HepG2 (cell line): ENCODE measurements around the gene DUT. TPM values are rescaled to one million over a fixed set of nuclear protein-coding genes. Genes with fewer than 3 reads are reported as not detected.

ENCODE experiments used
- ATAC-seq: fragments of 200-7000 bp; cut with Tn5 transposase; 3 replicates; pipeline ENCODE4 v1.9.1; 2020; ENCODE audit warnings: mild to moderate bottlenecking, moderate library complexity
- BruUV-seq: library from RNA; stranded (reverse); fragments of 400-500 nt; replicated peaks from 2 replicates; lab custom pipeline; 2021; lab: Mats Ljungman, UMichigan
- CTCF ChIA-PET: fragments of 300-600 bp; formaldehyde crosslinking; extraction: SDS; loops from one replicate; lab custom pipeline; 2021; ENCODE audit warnings: low total read pairs, inconsistent platforms, low intra/inter-chr PET ratio; lab: Yijun Ruan, JAX
- POLR2A ChIA-PET: fragments of 350-600 bp; sonication (Branson Sonifier 250); formaldehyde crosslinking; loops from one replicate; lab custom pipeline; 2020; ENCODE audit warnings: antibody characterized with exemption, inconsistent platforms; lab: Yijun Ruan, JAX
- DNase-seq: peaks from one replicate; pipeline ENCODE4 v3.0.0-alpha.2; 2015; ENCODE audit warnings: low spot score
- FAIRE-seq: peaks from 3 replicates; lab custom pipeline; 2011; peaks lifted over from hg19 to GRCh38; lab: Jason Lieb, UNC
- H2AFZ ChIP-seq: one replicate; pipeline ENCODE4 v1.6.1; 2011; ENCODE audit warnings: low read length, inconsistent platforms
- H3K27ac ChIP-seq: fragments of 300-600 bp; 3 replicates; pipeline ENCODE4 v1.8.0; 2011; ENCODE audit warnings: mixed run types, mild to moderate bottlenecking, mixed read lengths, low read length, inconsistent platforms; ENCODE audit not compliant: insufficient read depth; ENCODE audit errors: extremely low read length
- H3K27me3 ChIP-seq, 2 experiments: fragments of 200-600 bp in 1 of 2; 2 replicates in 1 of 2; 3 replicates in 1 of 2; pipeline versions ENCODE4 v1.6.0 to v1.8.0; 2011; ENCODE audit warnings: low read length in 2 of 2, mild to moderate bottlenecking in 2 of 2, moderate library complexity in 2 of 2, inconsistent platforms in 1 of 2; ENCODE audit not compliant: insufficient read depth in 2 of 2, control insufficient read depth in 1 of 2
- H3K36me3 ChIP-seq, 2 experiments: fragments of 200-600 bp in 1 of 2; replicated peaks in 1 of 2; 2 replicates in 1 of 2; 3 replicates in 1 of 2; pipeline versions ENCODE4 v1.5.1 to v1.8.0; 2011; ENCODE audit warnings: low read length in 2 of 2, inconsistent platforms in 1 of 2; ENCODE audit not compliant: insufficient read depth in 2 of 2, control insufficient read depth in 1 of 2
- H3K4me1 ChIP-seq: 2 replicates; pipeline ENCODE4 v1.5.1; 2012; ENCODE audit warnings: low read length, inconsistent platforms; ENCODE audit not compliant: insufficient read depth
- H3K4me2 ChIP-seq: 2 replicates; pipeline ENCODE4 v1.6.0; 2011; ENCODE audit warnings: low read depth, low read length, inconsistent platforms
- H3K4me3 ChIP-seq, 3 experiments: fragments of 200-600 bp in 1 of 3; sonication (generic), shearing (Covaris generic) in 1 of 3; replicated peaks in 1 of 3; 2 replicates each; pipeline ENCODE4 v1.5.1; 2011 to 2016; ENCODE audit warnings: low read length in 3 of 3, inconsistent platforms in 2 of 3, low read depth in 2 of 3, mild to moderate bottlenecking in 2 of 3, control low read depth in 1 of 3, mixed read lengths in 1 of 3; ENCODE audit not compliant: insufficient read depth in 1 of 3
- H3K79me2 ChIP-seq: one replicate; pipeline ENCODE4 v1.6.1; 2011; ENCODE audit warnings: low read length, inconsistent platforms; ENCODE audit not compliant: insufficient read depth
- H3K9ac ChIP-seq: 2 replicates; pipeline ENCODE4 v1.6.0; 2011; ENCODE audit warnings: mild to moderate bottlenecking, low read depth, low read length, inconsistent platforms; ENCODE audit not compliant: insufficient read depth
- H3K9me3 ChIP-seq: 2 replicates; pipeline ENCODE4 v1.5.1; 2012; ENCODE audit warnings: mild to moderate bottlenecking, low read length
- H4K20me1 ChIP-seq: 2 replicates; pipeline ENCODE4 v1.6.0; 2011; ENCODE audit warnings: inconsistent platforms, mild to moderate bottlenecking, low read length, moderate library complexity; ENCODE audit not compliant: insufficient read depth
- DPF2 ChIP-seq: sonication (generic); formaldehyde crosslinking; IDR thresholded peaks from 2 replicates; pipeline ENCODE4 v1.4.0; 2020; ENCODE audit warnings: mild to moderate bottlenecking, low read depth, missing genetic modification reagents, borderline replicate concordance
- IKZF5 ChIP-seq: IDR thresholded peaks from 2 replicates; pipeline ENCODE4 v1.6.1; 2018; ENCODE audit warnings: missing genetic modification reagents, mild to moderate bottlenecking, missing compliant biosample characterization
- POLR2A ChIP-seq, 2 experiments: IDR thresholded peaks; 2 replicates each; pipeline ENCODE4 v1.6.1; 2011; ENCODE audit warnings: low read depth in 2 of 2, low read length in 2 of 2, mild to moderate bottlenecking in 1 of 2, moderate library complexity in 1 of 2; ENCODE audit not compliant: insufficient read depth in 1 of 2
- ZBTB3 ChIP-seq: sonication (generic); formaldehyde crosslinking; IDR thresholded peaks from 2 replicates; pipeline ENCODE4 v1.4.0; 2020; ENCODE audit warnings: low read depth, mild to moderate bottlenecking, moderate library complexity, missing genetic modification reagents, borderline replicate concordance
- ZFP91 ChIP-seq: sonication (generic); formaldehyde crosslinking; IDR thresholded peaks from 2 replicates; pipeline ENCODE4 v1.9.0; 2022; ENCODE audit warnings: missing genetic modification reagents, mild to moderate bottlenecking, borderline replicate concordance
- ZFY ChIP-seq: sonication (generic); formaldehyde crosslinking; IDR thresholded peaks from 2 replicates; pipeline ENCODE4 v1.4.0; 2020; ENCODE audit warnings: missing genetic modification reagents
- WGBS: methylation state at CpG from one replicate; pipeline ENCODE4 v1.1.6; 2017; ENCODE audit warnings: low lambda C conversion rate; 5-methylcytosine and 5-hydroxymethylcytosine counted together
- in situ Hi-C: cut with HindIII; loops from 2 replicates; pipeline ENCODE4 v1.10.0; 2017; ENCODE audit warnings: low pct_unique_long_range_greater_than_20kb; ENCODE audit not compliant: extremely low pct_ligation_motif_present
- intact Hi-C: fragments of 100-400 bp; cut with micrococcal nuclease; formaldehyde crosslinking; loops from one replicate; pipeline ENCODE4 v1.10.0; 2022; ENCODE audit not compliant: unreplicated experiment
- polyA plus RNA-seq, 8 experiments: library from polyadenylated mRNA; depleted of rRNA in 3 of 8; stranded (reverse) in 7 of 8; unstranded in 1 of 8; fragments of >200 nt; fragmentation: Illumina TruSeq in 4 of 8; extraction: Trizol in 4 of 8; gene quantifications; 2 replicates each; pipeline versions ENCODE4 v1.2.1 to v1.2.3, GENCODE V29; 2011 to 2016; ENCODE audit warnings: low read depth in 4 of 8, missing spikeins in 1 of 8, mixed read lengths in 1 of 8; ENCODE audit not compliant: insufficient read depth in 1 of 8
- total RNA-seq, 5 experiments: library from RNA; depleted of rRNA; stranded (reverse); fragments of >200 nt; fragmentation: Illumina TruSeq; extraction: Trizol; gene quantifications; 2 replicates each; pipeline ENCODE4 v1.2.3, GENCODE V29; 2016; ENCODE audit warnings: low read depth in 1 of 5

Gene DUT
- total and polyA plus RNA-seq, 2 of the 13 experiments (the other 11 are each of a cell fraction or from before 2014, with no cell fraction given): 36.7 to 131 TPM

GRCh38 chr15:48289628-48290027 is 41.6 kb upstream of the DUT start:
- intact Hi-C loops: no loop called here

More at GRCh38 chr15:48289628-48290027, 41.6 kb upstream of the DUT start:
- ChIA-PET POLR2A (no interaction called here), CTCF (no interaction called here)
- Histone ChIP-seq H3K9ac (no peak overlapping the region), H2AFZ (no peak overlapping the region), H3K4me2 (no peak overlapping the region), H3K4me3 (no peak overlapping the region), H3K36me3 (no peaks in the 10 kb centered on the region), H3K79me2 (no peaks in the 10 kb centered on the region), H3K27ac (no peak overlapping the region), H4K20me1 (no peaks in the 10 kb centered on the region), H3K27me3 (no peaks in the 10 kb centered on the region), H3K4me1 (no peaks in the 10 kb centered on the region), H3K9me3 (no peaks in the 10 kb centered on the region)
- no peak for FAIRE-seq
- TF ChIP-seq DPF2 (CRISPR knock-in tag): no peak
- TF ChIP-seq POLR2A (IDR thresholded peaks at IDR 0.05; ENCODE audit: insufficient read depth in 1 of 2, low read depth in 2 of 2, low read length in 2 of 2): no peak
- no peak for TF ChIP-seq ZFY (CRISPR knock-in tag)
- TF ChIP-seq ZFP91 (CRISPR knock-in tag): no peak
- TF ChIP-seq ZBTB3 (CRISPR knock-in tag): no peak
- no peak for TF ChIP-seq IKZF5 (CRISPR knock-in tag)
- in situ Hi-C loops: loop anchor here (10.0 to 25.0 kb wide), 2 partner anchors 175 to 1102 kb away; no protein-coding TSS in a partner anchor
- BruUV-seq: no TSS peak
- no peak for DNase-seq
- WGBS: 49% methylated on average over 2 of the region's 2 CpGs
- no peak for ATAC-seq
